HFFc6 (cell line): ENCODE measurements around the gene WWC1. TPM values are rescaled to one million over a fixed set of nuclear protein-coding genes. Genes with fewer than 3 reads are reported as not detected.
"Not testable (repeated sequence)": the region's sequence is repeated elsewhere in the genome, so short reads cannot be mapped to it uniquely, and the experiment has no call there.

Experiments used
- DNase-seq: peaks from one replicate; pipeline ENCODE4 v3.0.0-alpha.2; 2018
- H3K27ac Mint-ChIP-seq: 2 replicates; pipeline ENCODE4 v1.8.0; 2020; ENCODE audit warnings: mild to moderate bottlenecking, mixed read lengths
- H3K27me3 Mint-ChIP-seq: 2 replicates; pipeline ENCODE4 v1.8.0; 2021; ENCODE audit warnings: mild to moderate bottlenecking, moderate library complexity, mixed read lengths; ENCODE audit not compliant: insufficient read depth
- H3K36me3 Mint-ChIP-seq: 2 replicates; pipeline ENCODE4 v1.8.0; 2021; ENCODE audit warnings: low read depth, mixed read lengths
- H3K4me1 Mint-ChIP-seq: 2 replicates; pipeline ENCODE4 v1.8.0; 2020; ENCODE audit warnings: low read depth, mixed read lengths
- H3K4me3 Mint-ChIP-seq: 2 replicates; pipeline ENCODE4 v1.8.0; 2020; ENCODE audit warnings: mild to moderate bottlenecking, moderate library complexity, mixed read lengths
- H3K9me3 Mint-ChIP-seq: 2 replicates; pipeline ENCODE4 v1.8.0; 2020; ENCODE audit warnings: mild to moderate bottlenecking, mixed read lengths
- total RNA-seq, 6 experiments: library from RNA; stranded (reverse); fragmentation: NEBNext Ultra II Directional; extraction: Animal tissue kit (Norgen Biotek cat#: 25700); gene quantifications; 2 replicates in 1 of 6; 3 replicates in 5 of 6; pipeline ENCODE4 v1.2.3, GENCODE V29; 2021
- TF ChIP-seq, protein P1 (sequence below): fragments of 200-600 bp; sonication (generic); IDR thresholded peaks from 2 replicates; pipeline ENCODE4 v1.5.0; 2021; ENCODE audit warnings: antibody characterized with exemption, mild to moderate bottlenecking

The WWC1 gene
- total RNA-seq, 6 experiments from 2014 or later, result 3.3 to 8.4 (median 7.2) TPM

DNA sequence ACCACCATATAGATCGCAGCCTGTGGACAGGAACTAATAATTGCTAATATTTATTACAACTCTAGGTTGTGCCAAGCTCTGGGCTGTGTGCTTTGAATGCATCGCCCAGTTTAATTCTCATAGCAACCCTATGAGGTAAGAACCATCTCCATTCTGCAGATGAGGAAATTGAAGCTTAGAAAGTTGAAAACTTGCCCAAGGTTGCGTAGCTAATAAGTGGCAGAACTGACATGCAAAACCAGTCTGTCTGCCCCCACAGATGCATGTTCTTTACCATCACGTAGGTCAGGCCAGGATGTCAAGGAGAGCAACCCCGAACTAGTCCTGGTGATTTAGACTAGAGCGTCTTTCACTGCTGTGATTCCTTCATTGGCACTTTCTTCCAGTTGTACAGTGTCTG, 15.6 kb downstream of the WWC1 start:
- Mint-ChIP-seq H3K4me1 (peaks cover 22% of the 10 kb centered on the region), H3K36me3 (peaks cover 8% of the 10 kb centered on the region; the same call in 1 of the 2 replicates), H3K4me3 (no peak overlapping the region), H3K9me3 (peaks cover 8% of the 10 kb centered on the region; the same call in 1 of the 2 replicates), H3K27me3 (peaks cover 7% of the 10 kb centered on the region), H3K27ac (no peak overlapping the region)
- DNase-seq, result no peak
- TF ChIP-seq, protein P1, sequence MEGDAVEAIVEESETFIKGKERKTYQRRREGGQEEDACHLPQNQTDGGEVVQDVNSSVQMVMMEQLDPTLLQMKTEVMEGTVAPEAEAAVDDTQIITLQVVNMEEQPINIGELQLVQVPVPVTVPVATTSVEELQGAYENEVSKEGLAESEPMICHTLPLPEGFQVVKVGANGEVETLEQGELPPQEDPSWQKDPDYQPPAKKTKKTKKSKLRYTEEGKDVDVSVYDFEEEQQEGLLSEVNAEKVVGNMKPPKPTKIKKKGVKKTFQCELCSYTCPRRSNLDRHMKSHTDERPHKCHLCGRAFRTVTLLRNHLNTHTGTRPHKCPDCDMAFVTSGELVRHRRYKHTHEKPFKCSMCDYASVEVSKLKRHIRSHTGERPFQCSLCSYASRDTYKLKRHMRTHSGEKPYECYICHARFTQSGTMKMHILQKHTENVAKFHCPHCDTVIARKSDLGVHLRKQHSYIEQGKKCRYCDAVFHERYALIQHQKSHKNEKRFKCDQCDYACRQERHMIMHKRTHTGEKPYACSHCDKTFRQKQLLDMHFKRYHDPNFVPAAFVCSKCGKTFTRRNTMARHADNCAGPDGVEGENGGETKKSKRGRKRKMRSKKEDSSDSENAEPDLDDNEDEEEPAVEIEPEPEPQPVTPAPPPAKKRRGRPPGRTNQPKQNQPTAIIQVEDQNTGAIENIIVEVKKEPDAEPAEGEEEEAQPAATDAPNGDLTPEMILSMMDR, result no peak

DNA sequence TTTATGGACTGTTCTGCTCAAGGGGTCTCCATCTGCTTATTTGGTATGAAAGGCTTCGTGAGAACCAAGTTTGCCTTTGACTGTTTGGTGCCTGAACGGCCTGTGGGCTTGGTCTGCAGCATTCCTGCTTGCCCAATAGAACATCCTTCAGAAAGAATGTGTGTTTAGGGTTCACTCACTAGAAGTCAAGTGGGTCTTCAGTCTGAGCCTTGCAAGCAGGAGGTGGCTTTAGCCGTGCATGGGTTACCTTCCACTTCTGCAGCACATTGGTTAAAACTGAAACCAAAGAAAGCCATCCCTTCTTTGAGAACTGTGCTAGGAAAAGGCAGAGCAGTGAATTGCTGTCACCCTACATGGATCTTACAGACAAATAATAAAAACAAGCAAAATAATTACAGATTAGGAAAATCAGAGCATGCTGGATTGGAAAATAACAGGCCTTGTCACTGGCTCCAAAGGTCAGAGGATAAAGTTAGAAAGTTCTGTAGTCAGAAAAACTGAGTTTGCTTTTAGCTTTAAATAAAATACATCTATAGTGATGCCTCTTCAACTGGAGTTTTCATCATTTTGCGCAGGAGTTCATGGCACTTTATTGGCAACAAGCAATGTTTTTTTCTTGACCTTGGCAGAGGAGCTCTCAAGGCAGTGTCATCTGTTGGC, 16.6 kb downstream of the WWC1 start:
- H3K9me3 Mint-ChIP-seq, result no peaks in the 10 kb centered on the region
- H3K36me3 Mint-ChIP-seq, result no peaks in the 10 kb centered on the region
- DNase-seq, result no peak
- H3K4me1 Mint-ChIP-seq, result peaks cover 13% of the 10 kb centered on the region
- H3K27me3 Mint-ChIP-seq, result peaks cover 7% of the 10 kb centered on the region
- no peak overlapping the region for H3K27ac Mint-ChIP-seq
- TF ChIP-seq, protein P1, result no peak
- H3K4me3 Mint-ChIP-seq, result no peak overlapping the region

DNA sequence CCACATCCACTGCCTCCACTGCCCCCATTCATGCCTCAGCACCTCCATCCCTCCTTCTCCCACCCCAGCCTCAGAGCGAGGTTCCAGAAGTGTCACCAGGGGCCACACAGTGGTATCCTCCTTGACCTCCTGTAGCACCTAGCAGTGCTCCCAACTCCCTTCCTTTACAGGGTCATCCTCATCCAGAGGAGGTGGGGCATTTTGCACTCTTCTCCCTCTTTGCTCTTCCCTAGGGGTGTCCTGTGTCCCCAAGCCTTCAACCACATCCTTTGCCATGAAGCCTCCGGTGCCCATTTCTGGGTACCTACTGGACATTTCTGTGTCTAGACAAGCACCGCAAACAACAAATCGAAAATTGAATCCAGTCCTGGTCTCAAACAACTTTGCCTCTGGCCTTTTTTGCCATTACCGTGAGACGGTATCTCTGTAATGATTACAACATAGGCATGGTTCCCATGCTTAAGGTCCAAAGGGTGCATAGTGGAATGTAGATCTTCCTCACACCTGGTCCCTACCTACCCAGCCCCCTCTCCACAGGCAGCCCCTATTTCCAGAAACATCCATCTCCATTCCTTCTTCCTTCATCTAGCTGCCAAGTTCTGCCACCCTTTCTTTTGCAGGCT, 17.6 kb downstream of the WWC1 start:
- Mint-ChIP-seq H3K27me3 (peaks cover 9% of the 10 kb centered on the region), H3K27ac (no peak overlapping the region), H3K4me3 (no peak overlapping the region), H3K4me1 (peaks cover 13% of the 10 kb centered on the region), H3K9me3 (no peaks in the 10 kb centered on the region), H3K36me3 (no peaks in the 10 kb centered on the region)
- no peak for DNase-seq
- TF ChIP-seq, protein P1, result no peak

DNA sequence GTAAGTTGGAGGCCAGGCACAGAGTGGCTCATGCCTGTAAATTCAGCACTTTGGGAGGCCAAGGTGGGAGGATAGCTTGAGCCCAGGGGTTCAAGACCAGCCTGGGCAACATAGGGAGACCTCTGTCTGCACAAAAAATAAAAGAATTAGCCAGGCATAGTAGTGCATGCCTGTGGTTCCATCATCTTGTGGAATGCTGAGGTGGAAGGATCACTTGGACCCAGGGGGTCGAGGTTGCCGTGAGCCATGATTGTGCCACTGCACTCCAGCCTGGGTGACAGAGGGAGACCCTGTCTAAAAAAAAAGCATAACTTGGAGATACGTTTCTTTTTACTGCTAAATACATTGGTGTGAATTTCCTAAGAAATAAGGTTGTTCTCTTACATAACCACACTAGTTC, 19.1 kb downstream of the WWC1 start:
- not testable (repeated sequence) for H3K36me3 Mint-ChIP-seq, H3K4me3 Mint-ChIP-seq, DNase-seq, H3K27ac Mint-ChIP-seq, H3K27me3 Mint-ChIP-seq, H3K9me3 Mint-ChIP-seq
- H3K4me1 Mint-ChIP-seq, result peaks cover 26% of the 10 kb centered on the region

DNA sequence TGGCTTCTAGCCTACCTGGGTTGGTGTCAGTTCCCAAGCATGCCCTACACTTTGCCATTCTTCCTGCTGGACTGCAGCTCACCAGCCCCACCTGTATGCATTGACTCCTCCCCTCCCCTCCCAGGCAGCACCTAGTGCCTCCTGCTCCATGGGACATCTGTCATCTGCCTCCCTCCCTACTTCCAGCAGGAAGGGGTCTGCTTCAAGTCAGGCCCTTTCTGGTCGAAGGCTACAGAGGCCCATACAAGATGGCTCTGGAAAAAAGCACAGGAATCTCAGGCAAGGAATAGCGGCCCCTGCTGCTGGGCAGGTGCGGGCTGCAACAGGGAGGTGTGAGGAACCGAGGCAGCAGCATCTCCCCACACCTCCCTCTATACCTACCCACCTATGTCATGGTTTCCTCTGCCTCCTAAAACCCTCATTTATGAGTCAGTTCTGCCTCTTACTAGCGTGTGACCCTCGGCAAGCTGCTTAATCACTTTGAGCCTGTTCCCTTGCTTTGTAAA, 19.7 kb downstream of the WWC1 start:
- peaks cover 32% of the 10 kb centered on the region for H3K4me1 Mint-ChIP-seq
- no peaks in the 10 kb centered on the region for H3K36me3 Mint-ChIP-seq
- TF ChIP-seq, protein P1, result no peak
- H3K27me3 Mint-ChIP-seq, result peaks cover 6% of the 10 kb centered on the region
- no peaks in the 10 kb centered on the region for H3K9me3 Mint-ChIP-seq
- no peak overlapping the region for H3K27ac Mint-ChIP-seq
- no peak for DNase-seq
- no peak overlapping the region for H3K4me3 Mint-ChIP-seq

DNA sequence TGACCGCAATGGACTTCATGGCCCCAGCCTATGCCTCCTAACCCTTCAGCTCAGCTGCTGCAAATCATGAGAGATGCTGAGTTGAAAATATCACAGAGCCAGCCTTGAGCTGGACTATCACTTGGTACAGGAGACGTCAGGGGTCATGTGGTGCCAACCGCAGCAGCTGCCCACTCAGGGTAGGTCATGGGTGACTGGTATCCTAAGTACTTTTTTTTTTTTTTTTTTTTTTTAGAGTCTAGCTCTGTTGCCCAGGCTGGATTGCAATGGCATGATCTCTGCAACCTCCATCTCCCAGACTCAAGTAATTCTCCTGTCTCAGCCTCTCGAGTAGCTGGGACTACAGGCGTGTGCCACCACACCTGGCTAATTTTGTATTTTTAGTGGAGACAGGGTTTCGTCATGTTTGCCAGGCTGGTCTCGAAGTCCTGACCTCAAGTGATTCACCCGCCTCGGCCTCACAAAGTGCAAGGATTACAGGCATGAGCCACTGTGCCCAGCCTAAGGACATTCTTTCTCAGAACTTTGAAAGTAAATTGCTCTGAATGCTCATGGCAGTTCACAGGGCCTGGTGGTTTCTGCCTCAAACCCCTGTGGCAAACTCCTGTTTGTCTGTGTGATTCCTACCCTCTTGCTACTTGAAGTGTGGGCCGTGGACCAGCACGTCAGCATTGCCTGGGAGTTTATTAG, 21.3 kb downstream of the WWC1 start:
- TF ChIP-seq, protein P1, result no peak
- Mint-ChIP-seq H3K27ac (no peak overlapping the region), H3K4me3 (no peak overlapping the region), H3K9me3 (no peaks in the 10 kb centered on the region), H3K27me3 (peaks cover 6% of the 10 kb centered on the region), H3K4me1 (peaks cover 48% of the 10 kb centered on the region), H3K36me3 (no peaks in the 10 kb centered on the region)
- no peak for DNase-seq
